NOMO-1 treated with dmso at 0.1 percent for 144 hours (cell line): ENCODE results near the gene ACTL10.

Experiments used
- DNase-seq: peaks from one replicate; lab custom pipeline; 2025; ENCODE audit not compliant: unreplicated experiment; lab: John Stamatoyannopoulos, UW

Gene ACTL10

GRCh38 chr20:33648396-33649004 is 18.2 kb upstream of the ACTL10 start:
- no peak for DNase-seq

- no peak for DNase-seq
These were observed 17.5 kb upstream of the ACTL10 start for GRCh38 chr20:33649201-33649681.

GRCh38 chr20:33650111-33650752 is 16.5 kb upstream of the ACTL10 start:
- DNase-seq, result no peak

GRCh38 chr20:33650753-33651561 is 15.8 kb upstream of the ACTL10 start:
- DNase-seq, result no peak

- DNase-seq, result no peak
These were observed 15.1 kb upstream of the ACTL10 start for GRCh38 chr20:33651562-33652048.

- peak; percentile 22 for DNase-seq
These were observed 13.4 kb upstream of the ACTL10 start for GRCh38 chr20:33653218-33653899.

GRCh38 chr20:33653900-33654596 is 12.7 kb upstream of the ACTL10 start:
- DNase-seq, result no peak

GRCh38 chr20:33654680-33655161 is 12.0 kb upstream of the ACTL10 start:
- no peak for DNase-seq

GRCh38 chr20:33655164-33655563 is 11.6 kb upstream of the ACTL10 start:
- no peak for DNase-seq

- no peak for DNase-seq
These were observed 10.5 kb upstream of the ACTL10 start for GRCh38 chr20:33656010-33656782.

GRCh38 chr20:33656783-33657703 is 9.7 kb upstream of the ACTL10 start:
- DNase-seq, result no peak

- no peak for DNase-seq
These were observed 9.0 kb upstream of the ACTL10 start for GRCh38 chr20:33657704-33658095.

GRCh38 chr20:33658510-33658909 is 8.2 kb upstream of the ACTL10 start:
- no peak for DNase-seq

- no peak for DNase-seq
These were observed 7.8 kb upstream of the ACTL10 start for GRCh38 chr20:33658929-33659328.

GRCh38 chr20:33659341-33660034 is 7.3 kb upstream of the ACTL10 start:
- no peak for DNase-seq

GRCh38 chr20:33660035-33660684 is 6.6 kb upstream of the ACTL10 start:
- no peak for DNase-seq

- no peak for DNase-seq
These were observed 6.1 kb upstream of the ACTL10 start for GRCh38 chr20:33660685-33661058.

- DNase-seq, result no peak
These were observed 4.6 kb upstream of the ACTL10 start, which contains the start of gene C20orf144 for GRCh38 chr20:33662172-33662571. Gene C20orf144, plus strand, starts transcription at chr20:33662327. Its CDS starts 19 bp downstream, at chr20:33662346.
